ENCODE measurements around the gene INTS15.
"Not testable (repeated sequence)": the region's sequence is repeated elsewhere in the genome, so short reads cannot be mapped to it uniquely, and the experiment has no call there.

INTS15 gene

DNA sequence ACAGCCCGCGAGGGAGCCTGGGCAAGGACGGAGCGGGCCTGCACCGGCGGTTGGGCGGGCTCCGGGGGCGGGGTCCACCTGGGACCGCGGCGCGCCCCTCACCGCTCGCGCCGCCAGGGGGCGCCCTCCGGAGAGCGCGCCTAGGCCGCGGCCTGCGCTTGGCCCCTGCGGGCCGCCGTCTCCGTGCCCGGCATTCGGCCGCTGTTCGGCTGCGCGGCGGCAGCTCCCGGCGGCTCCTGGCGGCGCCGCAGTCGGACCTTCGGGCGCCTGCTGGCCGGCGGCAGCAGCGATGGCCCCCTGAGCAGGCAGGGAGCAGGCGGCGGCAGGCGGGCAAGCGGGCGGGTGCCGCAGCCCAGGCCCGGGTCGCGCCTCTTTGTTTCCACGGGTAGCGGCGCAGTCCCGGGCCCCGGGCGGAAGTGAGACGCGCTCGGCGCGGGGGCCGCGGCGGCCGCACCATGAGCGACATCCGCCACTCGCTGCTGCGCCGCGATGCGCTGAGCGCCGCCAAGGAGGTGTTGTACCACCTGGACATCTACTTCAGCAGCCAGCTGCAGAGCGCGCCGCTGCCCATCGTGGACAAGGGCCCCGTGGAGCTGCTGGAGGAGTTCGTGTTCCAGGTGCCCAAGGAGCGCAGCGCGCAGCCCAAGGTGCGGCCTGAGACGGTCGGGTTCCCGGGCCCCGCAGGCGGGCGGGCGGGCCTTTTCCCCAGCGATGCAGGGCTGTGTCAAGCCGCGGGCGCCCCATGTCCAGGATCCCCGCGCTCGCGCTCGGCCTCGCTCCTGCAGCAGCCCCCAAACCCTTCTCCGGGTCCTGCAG, at the start of gene INTS15:
Gene INTS15 (plus strand): TSS at position 193 of the 816 bp plus-strand sequence. CDS start 263 bp downstream, at position 456.
- DNase-seq (ENCODE audit: low spot score), result peak; percentile 84

DNA sequence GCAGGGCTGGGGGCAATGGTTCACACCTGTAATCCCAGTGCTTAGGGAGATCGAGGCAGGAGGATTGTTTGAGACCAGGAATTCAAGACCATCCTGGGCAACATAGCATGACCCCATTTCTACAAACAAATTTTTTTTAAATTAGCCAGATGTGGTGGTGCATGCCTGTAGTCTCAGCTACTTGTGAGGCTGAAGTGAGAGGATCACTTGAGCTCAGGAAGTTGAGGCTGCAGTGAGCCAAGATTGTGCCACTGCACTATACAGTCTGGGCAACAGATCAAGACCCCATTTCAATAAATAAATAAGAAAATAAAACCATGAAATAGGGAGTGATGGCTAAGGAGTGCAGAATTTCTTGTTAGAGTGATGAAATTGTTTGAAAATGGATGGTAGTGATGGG, 47.5 kb upstream of the INTS15 start:
- no peak for DNase-seq (ENCODE audit: low spot score)

DNA sequence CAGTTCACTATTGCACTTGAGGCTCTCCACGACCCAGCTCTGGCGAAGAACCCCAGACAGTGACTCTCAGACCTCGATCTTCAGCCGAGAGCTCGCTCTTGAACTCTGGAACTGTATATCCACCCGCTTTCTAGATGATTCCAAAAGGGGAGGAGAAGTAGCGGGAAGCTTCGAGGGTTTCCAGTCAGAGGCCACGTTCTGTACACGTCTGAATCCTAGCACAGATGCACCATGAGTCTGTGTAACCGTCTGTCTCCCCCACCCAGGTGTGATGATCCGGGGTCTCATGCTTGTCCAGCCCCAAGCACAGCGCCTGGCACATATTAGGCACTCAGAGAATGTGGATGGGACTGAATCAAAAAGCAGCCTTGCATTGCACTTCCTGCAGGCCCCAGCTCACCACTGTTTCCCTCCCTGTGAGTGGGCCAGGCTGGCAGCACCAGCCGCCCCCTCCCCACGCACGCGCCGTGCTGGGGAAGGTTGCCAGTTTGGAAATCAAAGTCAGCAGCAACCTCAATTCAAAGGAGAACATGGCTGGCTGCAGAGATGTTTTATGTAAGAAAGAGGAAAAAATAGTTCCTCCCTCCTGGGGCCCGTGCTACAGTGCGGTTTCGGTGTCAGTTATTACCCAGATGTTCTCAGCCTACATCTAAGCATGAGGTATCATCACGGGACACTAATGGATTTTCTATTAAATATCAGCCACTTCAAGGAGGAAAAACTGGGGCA, 44.3 kb upstream of the INTS15 start:
- DNase-seq (ENCODE audit: low spot score), result no peak

DNA sequence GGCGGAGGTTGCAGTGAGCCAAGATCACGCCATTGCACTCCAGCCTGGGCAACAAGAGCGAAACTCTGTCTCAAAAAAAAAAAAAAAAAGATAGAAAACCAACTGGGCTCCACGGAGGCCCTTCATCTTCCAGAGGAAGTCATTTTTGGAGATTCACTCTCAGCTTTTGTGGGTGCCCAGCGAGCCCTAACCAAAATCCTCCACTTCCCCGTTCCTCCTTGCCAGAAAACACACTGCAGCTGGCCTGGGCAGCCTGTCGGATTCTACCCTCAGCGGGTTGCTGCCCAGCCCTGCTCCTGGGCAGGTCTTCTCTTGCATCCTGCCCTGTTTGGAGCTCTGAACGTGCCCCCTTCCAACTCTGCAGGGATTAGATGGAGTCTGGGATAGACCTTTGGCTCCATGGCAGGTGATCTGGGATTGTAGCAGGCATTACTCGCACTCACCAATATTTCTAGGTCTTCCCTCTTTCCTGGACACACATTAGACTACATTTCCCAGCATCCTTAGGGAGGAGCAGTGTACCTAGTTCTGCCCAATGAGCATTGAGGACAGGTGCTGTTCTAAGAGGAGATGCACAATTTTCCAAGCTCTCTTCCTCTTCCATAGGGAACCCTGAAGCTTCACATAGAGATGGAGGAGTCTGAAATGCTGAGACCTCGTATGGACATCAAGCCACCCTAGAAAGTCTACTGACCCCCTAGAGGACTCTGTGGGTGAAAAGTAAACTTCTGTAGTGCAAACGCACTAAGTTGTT, 43.1 kb upstream of the INTS15 start:
- DNase-seq (ENCODE audit: low spot score), result no peak

DNA sequence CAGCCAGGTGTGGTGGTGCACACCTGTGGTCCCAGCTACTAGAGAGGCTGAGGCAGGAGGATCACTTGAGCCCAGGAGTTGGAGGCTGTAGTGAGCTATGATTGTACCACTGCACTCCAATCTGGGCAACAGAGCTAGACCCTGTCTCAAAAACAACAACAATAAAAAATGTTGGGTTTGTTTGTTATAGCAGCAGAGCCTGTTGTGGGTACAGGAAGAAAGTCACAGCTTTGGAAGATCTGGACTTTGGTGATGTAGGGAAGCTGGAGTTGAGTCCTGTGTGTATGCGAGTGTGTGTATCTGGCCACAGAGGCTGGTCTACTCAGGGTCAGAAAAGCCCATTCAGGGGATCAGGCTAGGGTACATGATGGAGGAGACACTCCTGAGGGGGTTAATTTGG, 42.4 kb upstream of the INTS15 start:
- DNase-seq (ENCODE audit: low spot score), result no peak

DNA sequence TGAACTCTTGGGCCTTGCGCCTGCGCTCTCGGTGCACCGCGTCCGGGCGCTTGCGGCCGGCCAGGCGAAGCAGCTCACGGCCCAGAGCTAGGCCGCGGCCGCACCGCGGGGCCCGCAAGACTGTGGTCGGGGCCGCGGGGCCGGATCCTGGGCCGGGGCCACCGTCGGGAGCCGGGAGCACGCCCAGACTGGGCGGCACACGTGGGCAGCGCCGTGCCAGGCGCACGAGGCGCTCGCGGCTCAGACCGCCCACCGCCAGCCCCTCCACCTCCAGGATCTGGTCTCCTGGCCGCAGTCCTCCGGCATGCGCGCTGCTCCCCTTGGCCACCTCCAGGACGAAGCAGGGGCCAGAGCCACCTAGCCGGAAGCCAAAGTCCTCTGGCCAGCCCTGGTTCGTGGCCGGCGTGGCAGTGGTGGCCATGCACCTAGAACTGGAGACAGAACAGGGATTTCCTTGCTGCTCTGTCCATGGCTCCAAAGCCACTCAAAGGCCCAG, 38.8 kb upstream of the INTS15 start, which contains the start of gene GRID2IP:
Gene GRID2IP (minus strand): TSS at position 446 of the 496 bp plus-strand sequence. CDS start 25 bp downstream, at position 421.
- no peak for DNase-seq (ENCODE audit: low spot score)

DNA sequence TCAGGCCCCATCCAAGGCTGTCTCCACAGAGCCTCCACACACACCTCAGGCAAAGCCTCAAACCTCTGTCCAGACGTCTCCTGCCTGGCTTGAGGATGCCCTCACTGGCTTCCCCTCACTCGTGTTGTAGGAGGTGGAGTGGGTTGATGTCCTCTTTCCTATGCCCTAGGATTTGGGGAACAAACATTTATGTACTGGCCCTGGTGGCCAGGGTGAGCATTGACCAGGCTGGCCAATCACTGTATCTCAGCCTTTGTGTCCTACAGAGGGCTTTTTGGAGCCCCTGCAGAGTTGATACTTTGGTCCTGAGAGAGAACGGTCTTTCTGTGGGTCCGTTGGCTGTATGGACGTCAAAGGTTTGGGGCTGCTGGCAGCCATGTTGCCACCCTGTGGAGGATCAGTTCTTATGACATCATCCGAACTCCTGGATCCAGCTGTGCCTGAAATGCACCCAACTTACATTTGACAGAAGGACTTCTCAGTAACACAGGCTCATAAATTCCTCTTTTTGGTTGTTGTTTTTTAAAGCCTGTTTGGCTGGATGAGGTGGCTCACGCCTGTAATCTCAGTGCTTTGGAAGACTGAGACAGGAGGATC, 36.3 kb upstream of the INTS15 start:
- DNase-seq (ENCODE audit: low spot score), result no peak

DNA sequence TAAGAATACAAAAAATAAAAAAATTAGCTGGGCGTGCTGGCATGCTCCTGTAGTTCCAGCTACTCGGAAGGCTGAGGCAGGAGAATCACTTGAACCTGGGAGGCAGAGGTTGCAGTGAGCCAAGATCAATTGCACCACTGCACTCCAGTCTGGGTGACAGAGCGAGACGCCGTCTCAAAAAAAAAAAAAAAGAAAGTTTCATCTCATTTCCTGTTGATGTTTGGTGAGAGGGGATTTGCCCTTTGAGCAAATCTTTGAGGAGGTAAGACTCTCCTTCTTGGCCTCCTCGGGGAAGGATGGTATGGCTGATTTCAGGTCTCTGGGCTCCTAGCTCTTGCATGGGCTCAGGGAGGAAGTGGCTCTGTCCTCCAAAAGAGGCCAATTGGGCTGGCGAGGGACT, 35.0 kb upstream of the INTS15 start:
- no peak for DNase-seq (ENCODE audit: low spot score)

DNA sequence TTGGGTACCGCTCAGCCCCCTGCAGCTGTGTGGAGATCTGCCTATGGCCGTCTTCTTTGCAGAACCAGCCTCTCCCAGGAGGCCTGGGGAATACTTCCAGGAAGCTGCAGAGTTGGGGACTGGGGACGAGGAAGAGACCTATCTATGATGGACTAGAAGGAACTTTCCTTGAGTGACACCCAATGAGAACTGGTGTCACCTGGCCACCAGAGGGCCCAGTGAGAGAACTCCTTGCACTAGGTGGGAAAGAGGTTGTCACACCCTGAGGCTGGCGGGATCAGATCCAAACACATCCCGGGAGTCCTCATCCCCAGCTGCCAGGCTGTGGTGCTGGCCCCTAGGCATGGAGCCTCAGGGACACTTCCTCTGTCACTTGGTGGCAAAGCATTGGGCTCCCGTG, 33.6 kb upstream of the INTS15 start:
- no peak for DNase-seq (ENCODE audit: low spot score)

DNA sequence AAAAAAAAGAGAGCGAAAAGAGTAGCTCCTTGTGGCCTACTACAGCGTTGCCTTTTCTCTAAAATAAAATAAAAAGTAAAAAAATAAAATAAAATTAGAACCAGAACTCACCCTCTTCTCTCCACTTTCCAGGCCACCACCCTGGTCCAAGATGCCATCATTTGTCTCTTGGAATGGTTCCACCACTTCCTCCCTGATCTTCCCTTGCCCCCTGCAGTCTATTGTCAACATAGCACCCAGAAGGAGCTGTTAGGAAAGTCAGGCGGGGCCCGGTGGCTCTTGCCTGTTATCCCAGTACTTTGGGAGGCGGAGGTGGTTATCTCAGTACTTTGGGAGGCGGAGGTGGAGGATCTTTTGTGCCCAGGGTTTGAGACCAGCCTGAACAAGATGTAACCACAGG, 31.0 kb upstream of the INTS15 start:
- no peak for DNase-seq (ENCODE audit: low spot score)

DNA sequence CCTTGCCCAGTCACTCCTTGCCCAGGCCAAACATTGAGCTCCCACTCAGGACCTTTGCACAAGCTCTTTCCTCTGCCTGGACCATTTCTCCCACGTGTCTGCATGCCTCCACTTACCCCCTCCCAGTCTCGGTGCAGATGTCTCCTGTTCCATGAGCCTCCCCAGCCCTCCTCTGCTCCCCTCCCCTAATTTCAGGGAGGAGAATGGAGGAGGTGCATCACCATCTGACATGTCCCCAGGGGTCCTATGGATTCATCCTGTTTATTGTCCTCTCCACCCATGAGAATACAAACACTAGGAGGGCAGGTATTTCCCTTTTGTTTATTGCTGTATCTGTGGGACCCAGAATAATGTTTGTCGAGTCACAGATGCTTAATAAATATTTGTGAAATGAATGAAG, 29.9 kb upstream of the INTS15 start:
- DNase-seq (ENCODE audit: low spot score), result no peak

DNA sequence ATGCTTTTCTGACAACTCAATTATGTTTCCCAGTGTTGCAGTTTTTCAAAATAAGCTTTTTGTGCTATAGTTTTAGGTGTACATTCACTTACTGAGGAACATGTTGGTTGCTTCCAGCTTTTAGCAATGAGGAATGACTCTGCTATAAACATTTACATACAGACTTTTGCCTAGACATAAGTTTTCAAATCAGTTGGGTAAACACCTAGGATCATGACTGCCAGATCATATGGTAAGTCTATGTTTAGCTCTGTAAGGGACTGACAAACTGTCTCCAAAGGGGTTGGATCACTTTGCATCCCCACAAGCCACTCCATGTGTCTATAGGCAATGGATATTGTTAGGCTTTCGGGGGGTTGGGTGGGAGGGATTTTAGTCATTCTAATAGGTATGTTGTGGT, 27.7 kb upstream of the INTS15 start:
- no peak for DNase-seq (ENCODE audit: low spot score)

DNA sequence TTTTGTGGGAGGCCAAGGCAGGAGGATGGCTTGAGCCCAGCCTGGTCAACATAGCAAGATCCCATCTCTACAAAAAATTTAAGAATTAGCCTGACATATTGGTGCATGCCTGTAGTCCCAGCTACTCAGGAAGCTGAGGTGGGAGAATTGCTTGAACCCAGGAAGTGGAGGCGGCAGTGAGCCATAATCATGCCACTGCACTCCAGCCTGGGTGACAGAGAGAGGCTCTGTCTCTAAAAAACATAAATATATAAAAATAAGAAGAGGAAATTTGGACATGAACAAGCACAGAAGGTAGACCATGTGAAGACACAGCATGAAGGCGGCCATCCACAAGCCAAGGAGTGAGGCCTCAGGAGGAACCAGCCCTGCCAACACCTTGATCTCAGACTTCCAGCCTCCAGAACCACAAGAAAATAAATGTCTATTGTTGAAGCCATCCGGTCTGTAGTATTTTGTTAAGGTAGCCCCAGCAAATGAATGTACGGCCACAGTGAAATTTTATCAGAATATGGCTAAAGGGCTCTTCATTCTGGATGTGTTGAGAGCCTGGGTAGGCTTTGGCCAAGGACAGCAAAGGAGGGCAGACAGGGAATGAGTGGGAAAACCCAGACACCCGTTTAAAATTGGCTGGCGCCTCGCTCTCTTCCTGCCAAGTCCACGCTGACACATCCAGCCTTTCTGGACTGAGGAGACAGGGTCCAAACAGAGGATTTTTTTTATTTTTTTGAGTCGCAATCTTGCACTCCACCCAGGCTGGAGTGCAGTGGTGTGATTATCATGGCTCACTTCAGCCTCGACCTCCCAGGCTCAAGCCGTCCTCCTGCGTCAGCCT, 25.7 kb upstream of the INTS15 start:
- DNase-seq (ENCODE audit: low spot score), result no peak

DNA sequence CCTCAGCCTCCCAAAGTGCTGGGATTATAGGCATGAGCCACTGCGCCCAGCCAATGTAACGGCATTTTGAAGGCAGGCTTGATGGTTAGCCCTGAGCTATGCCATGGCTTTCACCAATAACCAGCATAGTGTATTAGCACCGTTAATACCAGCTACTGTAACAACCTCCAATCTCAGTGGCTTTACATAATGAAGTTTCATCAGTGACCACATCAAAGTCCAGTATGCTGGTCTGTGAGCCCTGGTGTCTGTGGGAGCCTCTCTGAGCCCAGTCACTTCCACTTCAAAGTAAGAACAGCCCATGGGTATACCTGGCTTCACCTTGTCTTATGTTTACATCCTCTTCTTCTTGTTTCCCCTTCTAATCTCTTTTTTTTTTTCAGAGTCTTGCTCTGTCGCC, 24.2 kb upstream of the INTS15 start:
- DNase-seq (ENCODE audit: low spot score), result no peak

DNA sequence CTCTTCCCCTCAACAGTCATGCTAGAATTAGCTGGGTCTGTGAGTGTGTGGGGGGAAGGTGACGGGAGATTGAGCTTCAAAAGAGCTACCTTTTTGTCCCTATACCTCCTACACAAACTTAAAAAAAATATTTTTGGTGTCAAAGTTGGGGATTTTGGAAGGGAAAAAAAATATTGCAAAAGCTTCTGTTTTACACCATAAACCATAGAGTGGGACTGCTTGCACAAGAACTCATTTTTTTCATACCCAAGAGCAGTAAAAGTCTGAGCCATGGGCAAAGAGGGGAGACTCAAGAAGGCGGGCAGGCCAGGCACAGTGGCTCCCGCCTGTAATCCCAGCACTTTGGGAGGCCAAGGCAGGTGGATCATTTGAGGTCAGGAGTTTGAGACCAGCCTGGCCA, 21.9 kb upstream of the INTS15 start:
- DNase-seq (ENCODE audit: low spot score), result no peak

DNA sequence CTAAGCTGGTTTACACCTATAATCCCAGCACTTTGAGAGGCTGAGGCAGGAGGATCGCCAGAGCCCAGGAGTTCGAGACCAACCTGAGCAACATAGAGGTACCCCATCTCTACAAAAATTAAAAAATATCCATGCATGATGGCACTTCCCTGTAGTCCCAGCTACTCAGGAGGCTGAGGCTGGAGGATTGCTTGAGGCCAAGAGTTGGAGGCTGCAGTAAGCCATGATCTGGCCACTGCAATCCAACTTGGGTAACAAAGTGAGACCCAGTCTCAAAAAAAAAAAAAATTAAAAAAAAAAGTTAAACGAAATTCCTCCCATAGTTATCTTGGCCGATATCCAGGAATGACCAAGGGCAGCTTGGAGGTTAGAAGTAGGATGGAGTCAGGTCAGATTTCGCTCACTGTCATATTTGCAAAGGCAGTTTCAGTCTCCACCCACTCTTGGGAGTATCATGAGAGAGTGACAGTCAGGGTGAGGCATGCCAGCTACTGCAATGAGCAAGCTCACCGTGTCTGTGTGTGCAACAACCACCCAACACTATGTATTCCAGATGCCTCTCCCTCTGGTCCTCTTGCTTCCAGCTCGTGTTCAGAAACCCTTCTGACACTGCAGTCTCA, 18.6 kb upstream of the INTS15 start:
- no peak for DNase-seq (ENCODE audit: low spot score)

DNA sequence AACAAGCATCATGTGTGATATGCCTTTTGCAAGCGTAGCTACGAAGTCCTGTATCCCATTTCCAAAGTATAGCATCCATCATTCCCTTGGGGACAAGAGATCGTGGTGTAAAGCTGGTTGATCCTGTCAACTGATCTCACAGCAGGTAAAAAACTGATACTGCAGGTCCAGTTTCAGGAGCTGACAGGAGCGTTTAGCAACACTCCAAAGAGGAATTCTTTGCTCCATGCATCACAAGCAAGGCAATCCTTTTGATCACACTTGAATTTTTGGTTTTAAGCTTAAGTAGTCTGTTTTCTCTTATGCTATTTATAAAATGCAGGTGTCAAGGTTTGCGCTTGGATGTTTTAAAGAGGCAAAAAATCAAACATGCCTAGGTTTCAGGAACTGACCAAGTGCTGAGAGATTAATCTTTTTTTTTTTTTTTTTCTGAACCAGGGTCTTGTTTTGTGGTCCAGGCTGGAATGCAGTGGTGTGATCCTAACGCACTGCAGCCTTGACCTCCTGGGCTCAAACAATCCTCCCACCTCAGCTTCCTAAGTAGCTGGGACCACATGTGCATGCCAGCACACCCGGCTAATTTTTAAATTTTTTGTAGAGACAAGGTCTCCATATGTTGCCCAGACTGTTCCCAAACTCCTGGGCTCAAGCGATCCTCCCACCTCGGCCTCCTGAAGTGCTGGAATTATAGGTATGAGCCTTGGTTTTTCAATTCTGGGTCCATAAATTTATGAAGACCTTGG, 14.4 kb upstream of the INTS15 start:
- DNase-seq (ENCODE audit: low spot score), result no peak

DNA sequence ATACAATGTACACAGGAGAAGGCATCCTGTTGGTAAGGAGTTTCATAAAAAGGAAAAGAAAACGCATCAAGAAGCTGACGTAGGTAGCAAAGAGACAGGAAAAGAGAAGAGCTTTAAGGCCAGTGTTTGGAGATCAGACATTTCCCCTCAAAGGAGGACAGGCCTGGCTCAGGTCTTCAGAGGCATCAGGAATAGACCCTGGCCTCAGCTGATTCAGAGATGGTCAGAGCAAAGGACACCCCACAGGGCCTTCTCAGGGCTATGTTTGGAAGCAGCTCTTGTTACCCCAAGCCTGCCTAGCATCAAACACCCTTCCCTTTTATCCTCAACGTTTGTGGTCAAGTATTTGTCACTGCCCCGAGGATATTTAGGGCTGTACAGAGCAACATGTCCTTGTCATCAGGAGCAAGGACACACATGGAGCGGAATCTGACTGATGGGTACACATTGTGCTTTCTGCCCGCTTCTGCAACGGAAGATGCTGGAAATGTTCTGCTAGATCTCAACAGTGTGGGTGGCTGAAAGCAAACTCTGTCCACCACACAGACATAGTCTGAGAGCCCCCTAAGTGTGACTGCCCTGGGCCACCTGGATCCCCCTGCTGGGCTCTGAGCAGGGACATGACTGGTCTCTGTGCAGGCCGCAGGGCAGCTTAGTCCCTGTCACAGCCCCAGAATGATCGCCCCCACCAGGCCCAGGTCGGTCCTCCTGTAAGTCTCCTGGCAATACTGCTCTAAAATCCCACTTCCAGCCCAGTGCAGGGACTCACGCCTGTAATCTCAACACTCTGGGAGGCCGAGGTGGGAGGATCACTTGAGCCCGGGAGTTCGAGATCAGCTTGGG, 13.6 kb upstream of the INTS15 start:
- DNase-seq (ENCODE audit: low spot score), result no peak

DNA sequence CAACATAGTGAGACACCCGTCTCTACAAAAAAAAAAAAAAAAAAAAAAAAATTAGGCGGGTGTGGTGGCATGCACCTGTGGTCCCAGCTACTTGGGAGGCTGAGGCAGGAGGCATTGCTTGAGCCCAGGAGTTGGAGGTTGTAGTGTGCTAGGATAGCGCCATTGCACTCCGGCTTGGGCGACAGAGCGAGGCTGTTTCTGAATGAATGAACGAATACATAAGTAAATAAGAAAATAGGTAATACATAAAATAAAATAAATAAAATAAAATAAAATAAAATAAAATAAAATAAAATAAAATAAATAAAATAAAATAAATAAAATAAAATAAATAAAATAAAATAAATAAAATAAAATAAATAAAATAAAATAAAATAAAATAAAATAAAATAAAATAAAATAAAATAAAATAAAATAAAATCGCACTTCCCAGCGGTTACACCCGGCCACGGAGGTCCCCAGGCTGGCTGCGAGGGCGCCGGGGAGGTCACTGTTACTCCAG, 12.9 kb upstream of the INTS15 start:
- DNase-seq (ENCODE audit: low spot score), result not testable (repeated sequence)
